Natural killer cell (primary cell): Measurements from ENCODE around the gene TACC2. TPM values are rescaled to one million over a fixed set of nuclear protein-coding genes. Genes with fewer than 3 reads are reported as not detected.

ENCODE experiments used
- ATAC-seq, 3 donors: fragments of 150-1000 bp in 2 of 3; fragments of 200-7000 bp in 1 of 3; cut with Tn5 transposase; 1 replicate in 1 of 3; 2 replicates in 2 of 3; pipeline ENCODE4 v1.10.0; 2021; ENCODE audit warnings: mild to moderate bottlenecking in 2 of 3, moderate library complexity in 2 of 3
- DNase-seq, 2 donors: peaks; one replicate each; pipeline versions ENCODE4 v3.0.0 to v3.0.0-alpha.2; 2013 to 2021; ENCODE audit warnings: mixed read lengths in 1 of 2
- H3K27ac ChIP-seq: one replicate; pipeline ENCODE4 v1.5.1; 2013; ENCODE audit warnings: mild to moderate bottlenecking, low read length
- H3K27me3 ChIP-seq: one replicate; pipeline ENCODE4 v1.6.1; 2013; ENCODE audit warnings: low read length; ENCODE audit not compliant: control insufficient read depth, insufficient read depth
- H3K36me3 ChIP-seq: one replicate; pipeline ENCODE4 v1.6.1; 2013; ENCODE audit warnings: low read length; ENCODE audit not compliant: control insufficient read depth, insufficient read depth
- H3K4me1 ChIP-seq: one replicate; pipeline ENCODE4 v1.6.1; 2013; ENCODE audit warnings: low read length; ENCODE audit not compliant: control insufficient read depth, insufficient read depth
- H3K4me3 ChIP-seq: one replicate; pipeline ENCODE4 v1.5.1; 2013; ENCODE audit warnings: low read length
- H3K9me3 ChIP-seq: one replicate; pipeline ENCODE4 v1.6.1; 2013; ENCODE audit warnings: low read length; ENCODE audit not compliant: control insufficient read depth, insufficient read depth
- H3K27ac Mint-ChIP-seq, 2 donors: one replicate each; pipeline ENCODE4 v1.8.0; 2022; ENCODE audit warnings: mild to moderate bottlenecking in 2 of 2, mixed read lengths in 2 of 2, moderate library complexity in 1 of 2
- H3K27me3 Mint-ChIP-seq, 2 donors: one replicate each; pipeline ENCODE4 v1.8.0; 2022; ENCODE audit warnings: low read depth in 2 of 2, mixed read lengths in 2 of 2
- H3K36me3 Mint-ChIP-seq: one replicate; pipeline ENCODE4 v1.8.0; 2022; ENCODE audit warnings: mixed read lengths
- H3K4me1 Mint-ChIP-seq, 2 donors: one replicate each; pipeline ENCODE4 v1.8.0; 2022; ENCODE audit warnings: mixed read lengths in 2 of 2
- H3K4me3 Mint-ChIP-seq: one replicate; pipeline ENCODE4 v1.8.0; 2022; ENCODE audit warnings: mild to moderate bottlenecking, moderate library complexity, mixed read lengths
- H3K9me3 Mint-ChIP-seq, 2 donors: one replicate each; pipeline ENCODE4 v1.8.0; 2022; ENCODE audit warnings: mixed read lengths in 2 of 2
- CTCF ChIP-seq: fragments of 200-600 bp; IDR thresholded peaks from one replicate; pipeline ENCODE4 v1.8.0; 2022; ENCODE audit warnings: antibody characterized with exemption
- WGBS: methylation state at CpG from one replicate; pipeline ENCODE4 v1.1.7; 2013; ENCODE audit warnings: missing lambda C conversion rate; ENCODE audit not compliant: insufficient coverage; 5-methylcytosine and 5-hydroxymethylcytosine counted together
- intact Hi-C: fragments of 100-400 bp; cut with micrococcal nuclease; formaldehyde crosslinking; loops from one replicate; pipeline ENCODE4 v1.14.2; 2022
- total RNA-seq, 4 donors: library from RNA; stranded (reverse); fragments of 120-200 nt in 1 of 4; gene quantifications; one replicate each; pipeline versions ENCODE4 v1.2.3 to v1.2.4, GENCODE V29; 2013 to 2022

Gene TACC2
- total RNA-seq, 3 donors from 2014 or later (not counting 1 experiment from before 2014, with no cell fraction given), result not detected

- no peak for ATAC-seq
- no peaks in the 10 kb centered on the region for H3K4me1 Mint-ChIP-seq
- Histone ChIP-seq H3K4me1 (no peaks in the 10 kb centered on the region), H3K4me3 (no peak overlapping the region), H3K36me3 (no peaks in the 10 kb centered on the region), H3K27me3 (no peaks in the 10 kb centered on the region), H3K9me3 (no peaks in the 10 kb centered on the region), H3K27ac (no peak overlapping the region)
- DNase-seq, result no peak
- intact Hi-C loops, result no loop called here
- H3K27me3 Mint-ChIP-seq, result peaks cover 8 to 22% of the 10 kb centered on the region in 2 donors
- H3K4me3 Mint-ChIP-seq, result no peak overlapping the region
- H3K36me3 Mint-ChIP-seq, result no peaks in the 10 kb centered on the region
- H3K27ac Mint-ChIP-seq, result no peak overlapping the region
- WGBS, result 92% methylated on average over 8 of the region's 8 CpGs
- no peaks in the 10 kb centered on the region for H3K9me3 Mint-ChIP-seq
- TF ChIP-seq CTCF, result no peak
Observed at GRCh38 chr10:122127943-122128342, 139.0 kb downstream of the TACC2 start.

- H3K9me3 Mint-ChIP-seq, result no peaks in the 10 kb centered on the region
- intact Hi-C loops, result no loop called here
- no peak for TF ChIP-seq CTCF
- H3K9me3 ChIP-seq, result no peaks in the 10 kb centered on the region
- no peaks in the 10 kb centered on the region for H3K4me1 Mint-ChIP-seq
- no peaks in the 10 kb centered on the region for H3K36me3 ChIP-seq
- H3K4me1 ChIP-seq, result no peaks in the 10 kb centered on the region
- no peaks in the 10 kb centered on the region for H3K27me3 ChIP-seq
- H3K36me3 Mint-ChIP-seq, result no peaks in the 10 kb centered on the region
- DNase-seq (no peak), ATAC-seq (no peak)
- no peak overlapping the region for H3K4me3 Mint-ChIP-seq
- no peak overlapping the region for H3K4me3 ChIP-seq
- H3K27ac ChIP-seq, result no peak overlapping the region
- H3K27ac Mint-ChIP-seq, result no peak overlapping the region
- H3K27me3 Mint-ChIP-seq, result peaks cover 12 to 22% of the 10 kb centered on the region in 2 donors
- WGBS, result 89% methylated on average over 5 of the region's 5 CpGs
Observed at GRCh38 chr10:122128357-122128756, 139.4 kb downstream of the TACC2 start.

- Mint-ChIP-seq H3K4me1 (no peaks in the 10 kb centered on the region), H3K4me3 (no peak overlapping the region), H3K27me3 (peaks cover 14 to 15% of the 10 kb centered on the region in 2 donors), H3K9me3 (no peaks in the 10 kb centered on the region), H3K27ac (no peak overlapping the region), H3K36me3 (no peaks in the 10 kb centered on the region)
- Histone ChIP-seq H3K27ac (no peak overlapping the region), H3K4me3 (no peak overlapping the region), H3K9me3 (no peaks in the 10 kb centered on the region), H3K4me1 (no peaks in the 10 kb centered on the region), H3K36me3 (no peaks in the 10 kb centered on the region), H3K27me3 (no peaks in the 10 kb centered on the region)
- DNase-seq (no peak), ATAC-seq (no peak)
- intact Hi-C loops, result no loop called here
- TF ChIP-seq CTCF, result no peak
- WGBS, result 82% methylated on average over 7 of the region's 8 CpGs
Observed at GRCh38 chr10:122130474-122131110, 141.6 kb downstream of the TACC2 start.

GRCh38 chr10:122132331-122132755 lies 143.4 kb downstream of the TACC2 start:
- no peaks in the 10 kb centered on the region for H3K9me3 Mint-ChIP-seq
- DNase-seq (no peak), ATAC-seq (no peak)
- intact Hi-C loops, result no loop called here
- Histone ChIP-seq H3K27me3 (no peaks in the 10 kb centered on the region), H3K27ac (no peak overlapping the region), H3K4me3 (no peak overlapping the region), H3K9me3 (no peaks in the 10 kb centered on the region), H3K4me1 (no peaks in the 10 kb centered on the region), H3K36me3 (no peaks in the 10 kb centered on the region)
- no peak overlapping the region for H3K27ac Mint-ChIP-seq
- no peak overlapping the region for H3K4me3 Mint-ChIP-seq
- H3K36me3 Mint-ChIP-seq, result no peaks in the 10 kb centered on the region
- peaks cover 14% of the 10 kb centered on the region in 2 donors for H3K27me3 Mint-ChIP-seq
- 91% methylated on average over 15 of the region's 15 CpGs for WGBS
- no peak for TF ChIP-seq CTCF
- no peaks in the 10 kb centered on the region for H3K4me1 Mint-ChIP-seq
